Calu3 (cell line): ENCODE measurements around the gene TMEM91. TPM values are rescaled to one million over a fixed set of nuclear protein-coding genes. Genes with fewer than 3 reads are reported as not detected.

Experiments
- BruUV-seq: library from RNA; stranded (reverse); fragments of 400-500 nt; replicated peaks from 2 replicates; lab custom pipeline; 2021; lab: Mats Ljungman, UMichigan
- CTCF ChIA-PET: fragments of 300-600 bp; sonication (Branson Sonifier 250); formaldehyde crosslinking; loops from one replicate; lab custom pipeline; 2022; ENCODE audit warnings: antibody characterized with exemption; lab: Charles Lee
- DNase-seq: peaks from one replicate; pipeline ENCODE4 v3.0.0; 2022
- H3K27ac Mint-ChIP-seq: one replicate; pipeline ENCODE4 v1.8.0; 2022; ENCODE audit warnings: mixed read lengths; ENCODE audit not compliant: unreplicated experiment
- H3K27me3 Mint-ChIP-seq: one replicate; pipeline ENCODE4 v1.8.0; 2022; ENCODE audit warnings: mixed read lengths; ENCODE audit not compliant: unreplicated experiment
- H3K36me3 Mint-ChIP-seq: one replicate; pipeline ENCODE4 v1.8.0; 2022; ENCODE audit warnings: mild to moderate bottlenecking, moderate library complexity, mixed read lengths; ENCODE audit not compliant: insufficient read depth, unreplicated experiment
- H3K4me1 Mint-ChIP-seq: one replicate; pipeline ENCODE4 v1.8.0; 2022; ENCODE audit warnings: mild to moderate bottlenecking, low read depth, mixed read lengths; ENCODE audit not compliant: unreplicated experiment
- H3K4me3 Mint-ChIP-seq: one replicate; pipeline ENCODE4 v1.8.0; 2022; ENCODE audit warnings: mild to moderate bottlenecking, low read depth, moderate library complexity, mixed read lengths; ENCODE audit not compliant: unreplicated experiment
- H3K9me3 Mint-ChIP-seq: one replicate; pipeline ENCODE4 v1.8.0; 2022; ENCODE audit warnings: low read depth, mixed read lengths; ENCODE audit not compliant: unreplicated experiment
- CTCF ChIP-seq: fragments of 200-600 bp; IDR thresholded peaks from one replicate; pipeline ENCODE4 v1.8.0; 2022; ENCODE audit warnings: antibody characterized with exemption; ENCODE audit not compliant: unreplicated experiment
- intact Hi-C: fragments of 100-400 bp; cut with micrococcal nuclease; formaldehyde crosslinking; loops from one replicate; pipeline ENCODE4 v1.10.0; 2022; ENCODE audit not compliant: unreplicated experiment
- total RNA-seq: library from RNA; stranded (reverse); gene quantifications from 2 replicates; pipeline ENCODE4 v1.2.3, GENCODE V29; 2022

The TMEM91 gene
- total RNA-seq, 1 experiment from 2014 or later = 3.9 TPM

- no peaks in the 10 kb centered on the region for H3K27me3 Mint-ChIP-seq
- intact Hi-C loops = loop anchor here (10.0 kb wide), 1 partner anchor 81 kb away; the partner anchor contains the start of gene DMAC2
- H3K4me3 Mint-ChIP-seq = peak within 1 kb of the TSS; percentile 89
- peak; percentile 92 for DNase-seq
- H3K4me1 Mint-ChIP-seq = peaks cover 21% of the 10 kb centered on the region
- CTCF ChIA-PET = interaction anchor here (0.6 to 3.4 kb wide), 9 partner anchors 9 to 86 kb away, joined by 3 to 23 read pairs (median 5); partner anchors contain the start of gene B9D2
- peaks cover 42% of the 10 kb centered on the region for H3K36me3 Mint-ChIP-seq
- no peaks in the 10 kb centered on the region for H3K9me3 Mint-ChIP-seq
- peak within 1 kb of the TSS; percentile 55 for H3K27ac Mint-ChIP-seq
- TF ChIP-seq CTCF = peak; percentile 96
- BruUV-seq = TSS peak; percentile 90
These were observed 22.6 kb upstream of the TMEM91 start, which contains the start of gene TGFB1 for GRCh38 chr19:41353466-41354342. Gene TGFB1 (minus strand): TSS chr19:41353922. CDS start chr19:41353044, 878 bp downstream.

GRCh38 chr19:41354343-41354953 is 21.9 kb upstream of the TMEM91 start:
- Mint-ChIP-seq H3K27me3 (no peaks in the 10 kb centered on the region), H3K9me3 (no peaks in the 10 kb centered on the region), H3K36me3 (peaks cover 42% of the 10 kb centered on the region), H3K27ac (no peak overlapping the region), H3K4me1 (peaks cover 21% of the 10 kb centered on the region), H3K4me3 (peak overlapping the region; percentile 89)
- TF ChIP-seq CTCF = no peak
- intact Hi-C loops = loop anchor here (10.0 kb wide), 1 partner anchor 80 kb away; the partner anchor contains the start of gene DMAC2
- no peak for DNase-seq
- no TSS peak for BruUV-seq
- CTCF ChIA-PET = interaction anchor here (1.1 kb wide), 1 partner anchor 35 kb away, joined by 3 read pairs; no protein-coding TSS in a partner anchor

- Mint-ChIP-seq H3K9me3 (no peaks in the 10 kb centered on the region), H3K36me3 (peaks cover 42% of the 10 kb centered on the region), H3K27ac (peak overlapping the region; percentile 32), H3K27me3 (no peaks in the 10 kb centered on the region), H3K4me3 (peak overlapping the region; percentile 19), H3K4me1 (peaks cover 21% of the 10 kb centered on the region)
- intact Hi-C loops = loop anchor here (10.0 kb wide), 1 partner anchor 80 kb away; the partner anchor contains the start of gene DMAC2
- no peak for TF ChIP-seq CTCF
- no TSS peak for BruUV-seq
- CTCF ChIA-PET = no interaction called here
- DNase-seq = no peak
These were observed 21.3 kb upstream of the TMEM91 start for GRCh38 chr19:41355035-41355434.

- intact Hi-C loops = loop anchor here (10.0 kb wide), 1 partner anchor 79 kb away; the partner anchor contains the start of gene DMAC2
- H3K9me3 Mint-ChIP-seq = no peaks in the 10 kb centered on the region
- TF ChIP-seq CTCF = no peak
- H3K36me3 Mint-ChIP-seq = peaks cover 38% of the 10 kb centered on the region
- no peak overlapping the region for H3K4me3 Mint-ChIP-seq
- no peak for DNase-seq
- peaks cover 16% of the 10 kb centered on the region for H3K4me1 Mint-ChIP-seq
- no peak overlapping the region for H3K27ac Mint-ChIP-seq
- no peaks in the 10 kb centered on the region for H3K27me3 Mint-ChIP-seq
- no TSS peak for BruUV-seq
- CTCF ChIA-PET = no interaction called here
These were observed 20.5 kb upstream of the TMEM91 start for GRCh38 chr19:41355802-41356201.
